Stimulated activated naive CD8-positive, alpha-beta T cell treated with anti-CD3 and anti-CD28 coated beads, Interleukin-15, amount 100 ng/mL, for 72 hours (primary cell): ENCODE data around the gene ITGA11.

Experiments
- ATAC-seq: fragments of 150-1000 bp; cut with Tn5 transposase; 2 replicates; pipeline ENCODE4 v1.10.0; 2021; ENCODE audit warnings: mild to moderate bottlenecking, moderate library complexity
- DNase-seq, 2 donors: peaks; one replicate each; pipeline ENCODE4 v3.0.0; 2021 to 2022
- H3K27ac Mint-ChIP-seq, 2 donors: one replicate each; pipeline ENCODE4 v1.8.0; 2022; ENCODE audit warnings: mild to moderate bottlenecking in 2 of 2, mixed read lengths in 2 of 2, moderate library complexity in 2 of 2
- H3K27me3 Mint-ChIP-seq: one replicate; pipeline ENCODE4 v1.8.0; 2022; ENCODE audit warnings: mixed read lengths
- H3K4me1 Mint-ChIP-seq: one replicate; pipeline ENCODE4 v1.8.0; 2022; ENCODE audit warnings: mild to moderate bottlenecking, mixed read lengths
- H3K4me3 Mint-ChIP-seq, 2 donors: one replicate each; pipeline ENCODE4 v1.8.0; 2022; ENCODE audit warnings: mild to moderate bottlenecking in 2 of 2, mixed read lengths in 2 of 2, moderate library complexity in 1 of 2
- H3K9me3 Mint-ChIP-seq, 2 donors: one replicate each; pipeline ENCODE4 v1.8.0; 2022; ENCODE audit warnings: mixed read lengths in 2 of 2

Gene ITGA11

DNA sequence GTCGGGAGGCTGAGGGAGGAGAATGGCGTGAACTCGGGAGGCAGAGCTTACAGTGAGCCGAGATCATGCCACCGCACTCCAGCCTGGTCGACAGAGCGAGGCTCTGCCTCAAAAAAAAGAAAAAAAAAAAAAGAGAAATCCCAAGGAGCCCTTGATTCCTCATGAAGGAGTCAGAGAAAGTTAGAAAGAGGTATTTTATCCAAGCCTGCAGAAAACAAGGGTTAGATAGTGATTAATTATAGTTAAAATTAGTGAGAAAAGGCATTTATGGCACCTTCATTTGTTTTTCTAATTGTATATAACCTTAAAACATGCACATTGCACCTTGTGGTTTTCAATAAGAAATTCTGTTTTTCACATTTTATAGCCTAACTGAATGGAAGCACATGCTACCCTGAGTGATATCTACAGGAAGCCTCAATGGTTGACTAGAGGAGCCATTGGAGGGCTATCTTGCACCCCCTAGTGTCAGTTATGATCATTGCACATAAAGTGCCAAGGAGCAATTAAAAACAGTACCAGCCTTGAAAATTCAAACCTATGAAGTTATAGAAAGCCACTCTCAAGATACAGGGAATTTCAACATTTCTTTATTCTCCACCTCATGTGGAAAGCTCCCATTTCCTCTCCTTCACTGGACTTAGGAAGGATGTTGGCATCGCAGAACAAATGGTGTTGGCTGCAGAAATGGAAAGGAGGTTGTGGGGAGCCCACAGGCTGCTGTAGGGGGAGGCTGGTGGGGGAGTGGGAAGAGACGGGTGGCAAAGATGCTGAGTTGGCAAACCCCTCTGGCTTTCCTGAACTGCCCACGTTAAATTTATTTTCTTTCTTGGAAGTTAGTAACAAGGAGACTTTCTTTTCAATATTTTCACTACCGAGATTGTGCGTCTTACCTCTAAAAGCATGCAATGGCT, 48.5 kb downstream of the ITGA11 start:
- no peaks in the 10 kb centered on the region for H3K9me3 Mint-ChIP-seq
- peak overlapping the region in 1 of 2 donors; percentile 3 for H3K27ac Mint-ChIP-seq
- peaks cover 14% of the 10 kb centered on the region for H3K4me1 Mint-ChIP-seq
- DNase-seq: peak; percentile 33 to 41
- H3K4me3 Mint-ChIP-seq: no peak overlapping the region
- H3K27me3 Mint-ChIP-seq: no peaks in the 10 kb centered on the region
- ATAC-seq: peak; percentile 66

DNA sequence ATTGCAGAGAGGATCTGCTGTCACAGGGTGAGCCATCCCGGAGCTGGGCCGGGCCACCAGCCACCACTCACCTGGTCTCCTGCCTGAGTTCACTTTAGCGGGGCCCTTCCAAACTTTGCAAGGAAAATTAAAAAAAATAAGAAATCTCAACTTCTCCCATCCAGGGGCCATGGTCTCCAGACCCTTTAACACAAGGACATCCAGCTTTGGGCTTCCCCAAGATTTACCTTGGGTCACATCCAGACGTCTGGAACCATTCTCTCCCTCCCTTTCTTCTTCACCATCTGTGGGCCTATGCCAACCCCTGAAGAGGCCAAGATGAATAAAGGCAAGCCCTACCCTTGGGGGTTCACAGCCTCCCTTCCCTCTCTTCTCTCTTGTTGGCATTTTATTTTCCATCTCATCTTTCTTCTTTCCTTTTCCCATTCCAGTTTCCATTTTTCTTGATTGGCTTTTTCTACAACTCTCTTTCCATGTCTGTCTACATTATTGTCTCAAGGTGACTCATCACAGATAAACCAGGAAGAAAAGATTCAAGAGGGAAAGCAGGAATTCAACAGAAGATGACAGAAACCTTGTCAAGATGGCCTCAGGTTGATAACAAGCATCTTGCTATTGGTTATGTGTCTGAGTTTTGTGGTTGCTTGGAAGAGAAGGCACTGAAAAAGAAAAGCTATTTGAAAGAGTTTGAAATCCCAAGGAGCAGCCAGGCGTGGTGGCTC, 49.5 kb downstream of the ITGA11 start:
- ATAC-seq (no peak), DNase-seq (no peak)
- H3K9me3 Mint-ChIP-seq: no peaks in the 10 kb centered on the region
- H3K4me1 Mint-ChIP-seq: peaks cover 14% of the 10 kb centered on the region
- H3K27me3 Mint-ChIP-seq: no peaks in the 10 kb centered on the region
- H3K27ac Mint-ChIP-seq: no peak overlapping the region
- no peak overlapping the region for H3K4me3 Mint-ChIP-seq

GRCh38 chr15:68380456-68380855, 51.5 kb downstream of the ITGA11 start:
- H3K4me1 Mint-ChIP-seq: peaks cover 14% of the 10 kb centered on the region
- ATAC-seq (no peak), DNase-seq (no peak)
- no peak overlapping the region for H3K4me3 Mint-ChIP-seq
- no peak overlapping the region for H3K27ac Mint-ChIP-seq
- no peaks in the 10 kb centered on the region for H3K27me3 Mint-ChIP-seq
- no peaks in the 10 kb centered on the region for H3K9me3 Mint-ChIP-seq

DNA sequence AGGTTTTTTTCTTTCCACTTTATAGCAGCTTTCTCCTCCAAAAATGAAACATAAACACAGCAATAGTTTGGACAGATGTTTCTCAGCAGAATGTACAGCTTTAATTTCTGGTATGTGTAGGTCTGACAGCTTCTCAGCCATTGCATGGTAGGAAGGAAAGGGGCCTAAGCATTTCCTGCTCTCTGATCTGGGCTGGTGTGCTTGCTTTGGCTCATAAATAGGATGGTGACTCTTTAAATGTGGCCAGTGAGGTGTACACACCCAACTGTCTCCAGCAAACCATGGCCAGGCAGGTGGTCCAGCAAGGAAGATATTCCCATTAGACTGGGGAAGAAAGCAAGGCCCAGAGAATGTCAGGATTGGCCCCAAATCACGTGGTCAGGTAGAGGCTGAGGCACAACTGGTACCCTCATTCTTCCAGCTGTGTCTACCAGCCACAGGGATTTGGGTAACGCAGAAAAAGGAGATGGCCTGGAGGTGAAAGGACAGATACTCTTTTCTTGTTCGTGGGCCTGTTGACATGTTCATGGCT, 52.1 kb downstream of the ITGA11 start:
- peak overlapping the region in 1 of 2 donors; percentile 68 for H3K27ac Mint-ChIP-seq
- ATAC-seq: no peak

GRCh38 chr15:68379058-68379758, 52.8 kb downstream of the ITGA11 start:
- peak overlapping the region in 1 of 2 donors; percentile 49 for H3K27ac Mint-ChIP-seq
- no peak overlapping the region for H3K4me3 Mint-ChIP-seq
- DNase-seq: no peak
- peaks cover 14% of the 10 kb centered on the region for H3K4me1 Mint-ChIP-seq
- H3K27me3 Mint-ChIP-seq: no peaks in the 10 kb centered on the region
- H3K9me3 Mint-ChIP-seq: no peaks in the 10 kb centered on the region
- no peak for ATAC-seq

More for the DNA sequence above, 52.1 kb downstream of the ITGA11 start:
- H3K4me1 Mint-ChIP-seq: peaks cover 14% of the 10 kb centered on the region
- no peaks in the 10 kb centered on the region for H3K27me3 Mint-ChIP-seq
- no peak for DNase-seq
- no peak overlapping the region for H3K4me3 Mint-ChIP-seq
- no peaks in the 10 kb centered on the region for H3K9me3 Mint-ChIP-seq

DNA sequence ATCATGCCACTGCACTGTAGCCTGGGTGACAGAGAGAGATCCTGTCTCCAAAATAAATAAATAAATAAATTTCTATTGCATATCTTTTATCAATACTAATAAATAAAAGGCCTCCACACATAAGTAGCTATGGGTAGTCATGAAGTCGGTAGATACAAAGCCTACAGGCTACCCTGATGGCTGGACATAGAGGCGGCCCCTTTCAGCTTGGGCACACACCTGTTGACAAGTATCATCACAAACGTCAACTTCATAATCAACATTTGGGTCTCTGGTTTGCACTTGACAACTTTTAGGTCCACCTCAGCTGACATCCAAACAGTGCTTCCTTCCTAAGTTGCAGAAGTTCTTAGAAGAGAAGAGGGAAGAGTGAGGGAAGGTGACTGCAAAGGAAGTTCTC, 53.4 kb downstream of the ITGA11 start:
- DNase-seq: no peak
- Mint-ChIP-seq H3K4me3 (no peak overlapping the region), H3K4me1 (peaks cover 14% of the 10 kb centered on the region), H3K27ac (no peak overlapping the region), H3K27me3 (no peaks in the 10 kb centered on the region), H3K9me3 (no peaks in the 10 kb centered on the region)
- no peak for ATAC-seq

GRCh38 chr15:68377766-68378165, 54.2 kb downstream of the ITGA11 start:
- no peak for DNase-seq
- Mint-ChIP-seq H3K27ac (peak overlapping the region in 1 of 2 donors; percentile 2), H3K9me3 (no peaks in the 10 kb centered on the region), H3K27me3 (no peaks in the 10 kb centered on the region), H3K4me3 (no peak overlapping the region), H3K4me1 (peaks cover 14% of the 10 kb centered on the region)
- ATAC-seq: no peak

- Mint-ChIP-seq H3K27ac (no peak overlapping the region), H3K4me1 (peaks cover 14% of the 10 kb centered on the region), H3K9me3 (no peaks in the 10 kb centered on the region), H3K27me3 (no peaks in the 10 kb centered on the region), H3K4me3 (no peak overlapping the region)
- ATAC-seq (no peak), DNase-seq (no peak)
These were observed 55.4 kb downstream of the ITGA11 start for GRCh38 chr15:68376447-68377060.

DNA sequence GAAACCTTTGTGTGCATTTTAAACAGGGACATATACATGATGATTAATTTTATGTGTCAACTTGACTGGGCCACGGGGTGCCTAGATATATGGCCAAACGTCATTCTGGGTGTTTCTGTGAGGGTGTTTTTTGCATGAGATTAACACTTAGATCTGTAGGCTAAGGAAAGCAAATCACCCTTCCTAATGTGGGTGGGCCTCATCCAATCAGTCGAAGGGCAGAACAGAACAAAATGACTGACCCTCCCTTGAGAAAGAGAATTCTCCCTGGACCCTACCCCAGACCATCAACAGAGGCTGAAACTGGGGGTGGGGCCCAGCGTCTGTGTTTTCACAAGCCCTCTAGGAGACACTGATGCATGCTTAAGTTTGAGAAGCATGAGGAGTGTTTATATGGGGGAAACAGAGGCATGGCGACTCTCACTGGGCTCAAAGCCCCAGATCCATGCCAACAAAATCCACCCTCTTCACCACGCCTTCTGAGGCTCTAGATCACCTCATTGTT, 56.2 kb downstream of the ITGA11 start:
- H3K4me3 Mint-ChIP-seq: no peak overlapping the region
- no peak overlapping the region for H3K27ac Mint-ChIP-seq
- H3K4me1 Mint-ChIP-seq: peaks cover 14% of the 10 kb centered on the region
- H3K9me3 Mint-ChIP-seq: no peaks in the 10 kb centered on the region
- DNase-seq (no peak), ATAC-seq (no peak)
- H3K27me3 Mint-ChIP-seq: no peaks in the 10 kb centered on the region

GRCh38 chr15:68375191-68375631, 56.8 kb downstream of the ITGA11 start:
- DNase-seq: no peak
- Mint-ChIP-seq H3K4me3 (no peak overlapping the region), H3K27ac (no peak overlapping the region), H3K9me3 (no peaks in the 10 kb centered on the region), H3K4me1 (peaks cover 14% of the 10 kb centered on the region), H3K27me3 (no peaks in the 10 kb centered on the region)
- ATAC-seq: no peak

GRCh38 chr15:68374168-68374745, 57.7 kb downstream of the ITGA11 start:
- Mint-ChIP-seq H3K27ac (no peak overlapping the region), H3K27me3 (no peaks in the 10 kb centered on the region), H3K4me1 (peaks cover 5% of the 10 kb centered on the region), H3K9me3 (no peaks in the 10 kb centered on the region), H3K4me3 (no peak overlapping the region)
- no peak for DNase-seq
- no peak for ATAC-seq

- Mint-ChIP-seq H3K4me1 (no peaks in the 10 kb centered on the region), H3K4me3 (no peak overlapping the region), H3K27ac (no peak overlapping the region), H3K27me3 (peaks cover 8% of the 10 kb centered on the region), H3K9me3 (no peaks in the 10 kb centered on the region)
- DNase-seq (no peak), ATAC-seq (no peak)
These were observed 58.9 kb downstream of the ITGA11 start for GRCh38 chr15:68373028-68373427.

DNA sequence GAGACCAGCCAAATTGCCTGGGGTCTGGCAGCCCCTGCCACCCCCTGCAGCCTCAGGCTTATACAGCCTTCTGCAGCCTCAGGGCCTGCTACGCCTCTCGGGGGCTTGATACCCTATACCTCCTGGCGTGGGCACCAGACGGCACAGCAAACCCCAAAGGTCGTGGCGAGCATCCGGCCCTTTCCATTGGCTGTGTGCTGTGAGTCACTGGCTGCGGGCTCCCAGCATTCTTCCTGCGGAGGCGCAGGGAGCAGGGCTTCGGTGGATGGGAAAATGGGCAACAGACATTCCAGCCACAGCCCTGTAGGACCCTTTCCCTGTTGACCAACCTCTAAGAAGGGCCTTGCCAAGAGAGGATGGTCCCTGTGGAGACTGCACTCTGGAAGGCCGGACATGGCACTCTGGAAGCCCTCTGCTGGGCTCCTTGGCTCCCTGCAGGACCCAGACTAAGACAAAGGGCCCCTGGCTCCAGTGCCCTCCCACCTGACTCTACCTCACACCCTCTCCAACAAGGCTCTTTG, 59.6 kb downstream of the ITGA11 start:
- H3K4me3 Mint-ChIP-seq: no peak overlapping the region

GRCh38 chr15:68371851-68372250, 60.1 kb downstream of the ITGA11 start:
- Mint-ChIP-seq H3K4me1 (peaks cover 7% of the 10 kb centered on the region), H3K27ac (no peak overlapping the region), H3K27me3 (peaks cover 8% of the 10 kb centered on the region), H3K4me3 (no peak overlapping the region), H3K9me3 (no peaks in the 10 kb centered on the region)
- DNase-seq (no peak), ATAC-seq (no peak)

More for the DNA sequence above, 59.6 kb downstream of the ITGA11 start:
- peaks cover 3% of the 10 kb centered on the region for H3K4me1 Mint-ChIP-seq
- ATAC-seq (no peak), DNase-seq (no peak)
- H3K27me3 Mint-ChIP-seq: peaks cover 8% of the 10 kb centered on the region
- no peak overlapping the region for H3K27ac Mint-ChIP-seq
- H3K9me3 Mint-ChIP-seq: no peaks in the 10 kb centered on the region
